Heart left ventricle (tissue), 16 donors: ENCODE data around the gene NRAP. TPM values are rescaled to one million over a fixed set of nuclear protein-coding genes. Genes with fewer than 3 reads are reported as not detected.

ENCODE experiments used
- ATAC-seq, 4 donors: fragments of 200-7000 bp; cut with Tn5 transposase; one replicate each; pipeline ENCODE4 v1.9.1; 2020 to 2022; ENCODE audit warnings: moderate library complexity in 4 of 4, mild to moderate bottlenecking in 3 of 4, moderate number of reproducible peaks in 1 of 4
- DNase-seq, 5 donors: peaks; one replicate each; pipeline ENCODE4 v3.0.0-alpha.2; 2020
- H3K27ac ChIP-seq, 12 donors: fragments of 200-600 bp; sonication (generic) in 4 of 12; one replicate each; pipeline versions ENCODE4 v1.5.0 to v1.8.0; 2016 to 2022; ENCODE audit warnings: mild to moderate bottlenecking in 2 of 12
- H3K27me3 ChIP-seq, 9 donors: fragments of 200-600 bp; sonication (generic) in 2 of 9; one replicate each; pipeline versions ENCODE4 v1.5.1 to v1.8.0; 2016 to 2022; ENCODE audit warnings: mild to moderate bottlenecking in 3 of 9
- H3K36me3 ChIP-seq, 9 donors: fragments of 200-600 bp; sonication (generic) in 2 of 9; one replicate each; pipeline versions ENCODE4 v1.5.0 to v1.8.0; 2018 to 2022; ENCODE audit warnings: mild to moderate bottlenecking in 2 of 9
- H3K4me1 ChIP-seq, 12 donors: fragments of 200-600 bp; sonication (generic) in 4 of 12; one replicate each; pipeline versions ENCODE4 v1.5.0 to v1.8.0; 2016 to 2022; ENCODE audit warnings: mild to moderate bottlenecking in 3 of 12
- H3K4me3 ChIP-seq, 12 donors: fragments of 200-600 bp; sonication (generic) in 4 of 12; one replicate each; pipeline versions ENCODE4 v1.5.0 to v1.8.0; 2017 to 2022; ENCODE audit warnings: mild to moderate bottlenecking in 9 of 12, moderate library complexity in 4 of 12
- H3K9me3 ChIP-seq, 12 donors: fragments of 200-600 bp; sonication (generic) in 4 of 12; one replicate each; pipeline versions ENCODE4 v1.5.0 to v1.8.0; 2016 to 2022; ENCODE audit warnings: mild to moderate bottlenecking in 1 of 12
- POLR2A ChIP-seq, 2 donors: fragments of 450-650 bp; IDR thresholded peaks; one replicate each; pipeline ENCODE4 v1.6.1; 2017; ENCODE audit warnings: antibody characterized with exemption in 2 of 2, mild to moderate bottlenecking in 2 of 2, moderate library complexity in 2 of 2
- WGBS, 4 donors: extraction: QIAGEN DNeasy Blood & Tissue Kit in 2 of 4; methylation state at CpG; one replicate each; pipeline versions ENCODE4 v1.1.5 to v1.1.7; 2013 to 2018; 5-methylcytosine and 5-hydroxymethylcytosine counted together
- intact Hi-C, 10 donors: fragments of 100-400 bp; cut with DNase I; formaldehyde crosslinking; loops; one replicate each; pipeline versions ENCODE4 v1.11.1 to v1.14.2; 2022
- polyA plus RNA-seq, 2 donors: library from polyadenylated mRNA; stranded (reverse); fragments of 200-250 nt; gene quantifications; one replicate each; pipeline ENCODE4 v1.2.3, GENCODE V29; 2013
- total RNA-seq, 9 donors: library from RNA; depleted of rRNA in 2 of 9; stranded (reverse); fragments of >200 nt in 2 of 9; fragmentation: NEBNext Ultra II Directional in 3 of 9; extraction: Animal tissue kit (Norgen Biotek cat#: 25700) in 3 of 9; gene quantifications; one replicate each; pipeline versions ENCODE4 v1.1.0 to v1.2.4, GENCODE V29; 2016 to 2023
- TF ChIP-seq, protein P1 (sequence below), 12 donors: fragments of 200-600 bp; sonication (generic) in 4 of 12; IDR thresholded peaks; one replicate each; pipeline versions ENCODE4 v1.5.0 to v1.8.0; 2018 to 2022; ENCODE audit warnings: antibody characterized with exemption in 12 of 12, mild to moderate bottlenecking in 5 of 12
- donor health status: ischemic (EF 13 %, LVEDD 7.1; RV severe dilation, severe dysfunction).
- donor health status: healthy with polysubstance abuse.
- donor health status: DM: no; HTN: yes; CAD: no.
- donor health status: DM: no; HTN: no; CAD: no.
- donor health status: ischemic (EF 25% LVEDD 6.9; RV normal size, moderate dysfunction).
- donor health status: ischemic (EF 25% LVEDD 5.7; RV mildly dilated, moderate dysfunction).
- donor health status: healthy.
- donor health status: DM: yes; HTN: yes; CAD: no.
- donor health status: ischemic (EF 35%, LVEDD 5.7; RV mildly dilated, moderate dysfunction).
- donor health status: nonischemic (EF 11% LVEDD 7.7; RV severe dilation, severe dysfunction).
- donor health status: DM: yes; HTN: yes; CAD: no.
- donor health status: PGD.
- donor health status: ischemic (EF 29% LVEDD 5.4; RV normal size, mild dysfunction).
- donor health status: nonischemic (EF 23%, LVEDD 6.1; RV moderate dilation, normal function).

Gene NRAP
- total and polyA plus RNA-seq, 11 donors: 278 to 2,789 (median 1,125) TPM

DNA sequence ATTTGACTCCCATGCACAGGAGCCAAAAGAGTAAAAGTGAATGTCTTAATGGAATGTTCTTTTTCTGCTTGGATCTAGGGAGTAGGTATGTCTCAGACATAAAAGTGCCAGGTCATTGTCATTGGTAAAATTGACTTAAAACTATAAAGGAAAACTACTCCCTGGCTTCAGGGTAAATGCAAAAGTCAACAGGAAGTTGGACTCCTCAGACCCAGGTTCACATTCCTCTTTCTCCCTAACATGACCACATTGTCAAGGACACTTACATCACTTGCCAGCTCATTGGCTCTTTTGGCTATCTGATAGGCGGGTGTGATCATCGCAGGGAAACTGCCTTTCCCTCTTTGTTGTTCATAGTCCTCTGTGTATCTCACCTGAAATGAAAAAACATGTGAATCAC is 13.7 kb downstream of the NRAP start:
- no peak overlapping the region for H3K4me3 ChIP-seq
- H3K4me1 ChIP-seq: peaks cover 0 to 70% (median 27%) of the 10 kb centered on the region in 12 donors
- ATAC-seq (no peak), DNase-seq (no peak)
- no peaks in the 10 kb centered on the region for H3K27me3 ChIP-seq
- intact Hi-C loops: no loop called here
- H3K9me3 ChIP-seq: no peaks in the 10 kb centered on the region
- peak overlapping the region in 6 of 12 donors; percentile 8 to 91 (median 55) for H3K27ac ChIP-seq
- TF ChIP-seq POLR2A (IDR thresholded peaks at IDR 0.05): no peak
- TF ChIP-seq, protein P1, sequence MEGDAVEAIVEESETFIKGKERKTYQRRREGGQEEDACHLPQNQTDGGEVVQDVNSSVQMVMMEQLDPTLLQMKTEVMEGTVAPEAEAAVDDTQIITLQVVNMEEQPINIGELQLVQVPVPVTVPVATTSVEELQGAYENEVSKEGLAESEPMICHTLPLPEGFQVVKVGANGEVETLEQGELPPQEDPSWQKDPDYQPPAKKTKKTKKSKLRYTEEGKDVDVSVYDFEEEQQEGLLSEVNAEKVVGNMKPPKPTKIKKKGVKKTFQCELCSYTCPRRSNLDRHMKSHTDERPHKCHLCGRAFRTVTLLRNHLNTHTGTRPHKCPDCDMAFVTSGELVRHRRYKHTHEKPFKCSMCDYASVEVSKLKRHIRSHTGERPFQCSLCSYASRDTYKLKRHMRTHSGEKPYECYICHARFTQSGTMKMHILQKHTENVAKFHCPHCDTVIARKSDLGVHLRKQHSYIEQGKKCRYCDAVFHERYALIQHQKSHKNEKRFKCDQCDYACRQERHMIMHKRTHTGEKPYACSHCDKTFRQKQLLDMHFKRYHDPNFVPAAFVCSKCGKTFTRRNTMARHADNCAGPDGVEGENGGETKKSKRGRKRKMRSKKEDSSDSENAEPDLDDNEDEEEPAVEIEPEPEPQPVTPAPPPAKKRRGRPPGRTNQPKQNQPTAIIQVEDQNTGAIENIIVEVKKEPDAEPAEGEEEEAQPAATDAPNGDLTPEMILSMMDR (IDR thresholded peaks at IDR 0.05): no peak
- 65 to 93% (median 82%) methylated on average over 2 of the region's 2 CpGs for whole genome bisulfite sequencing, 4 donors
- H3K36me3 ChIP-seq: peaks cover 0 to 83% (median 21%) of the 10 kb centered on the region in 9 donors

DNA sequence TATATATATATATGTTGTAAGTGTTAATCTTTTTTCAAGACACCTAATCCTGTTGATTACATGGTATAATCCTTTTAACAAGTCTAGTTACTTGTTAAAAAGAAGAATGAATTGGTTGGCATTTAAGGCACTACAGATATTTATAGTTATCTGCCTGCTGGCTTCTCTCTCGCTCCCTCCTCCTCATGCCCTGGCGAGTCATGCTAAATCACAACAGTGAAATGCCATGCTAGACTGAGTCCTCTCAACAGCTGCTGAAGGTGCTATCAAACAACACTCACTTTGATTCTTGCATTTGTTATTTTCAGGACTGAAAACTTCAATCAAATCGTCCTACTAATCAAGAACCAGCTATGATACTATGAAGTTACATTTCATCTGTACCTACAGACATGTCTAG is 15.4 kb downstream of the NRAP start:
- ATAC-seq: peak in 3 of 4 donors; percentile 65 to 78 (median 68)
- intact Hi-C loops: no loop called here
- Histone ChIP-seq H3K27ac (peak overlapping the region; percentile 18 to 91 (median 78)), H3K4me3 (no peak overlapping the region), H3K9me3 (no peaks in the 10 kb centered on the region), H3K4me1 (peaks cover 2 to 83% (median 33%) of the 10 kb centered on the region in 12 donors), H3K36me3 (peaks cover 0 to 76% (median 19%) of the 10 kb centered on the region in 9 donors), H3K27me3 (no peaks in the 10 kb centered on the region)
- WGBS, 4 donors: 24 to 36% (median 30%) methylated on average over 3 of the region's 3 CpGs
- TF ChIP-seq, protein P1 (IDR thresholded peaks at IDR 0.05): no peak
- no peak for TF ChIP-seq POLR2A (IDR thresholded peaks at IDR 0.05)
- DNase-seq: peak in 4 of 5 donors; percentile 38 to 64 (median 60)

GRCh38 chr10:113647812-113648211 is 16.0 kb downstream of the NRAP start:
- peaks cover 2 to 82% (median 35%) of the 10 kb centered on the region in 12 donors for H3K4me1 ChIP-seq

DNA sequence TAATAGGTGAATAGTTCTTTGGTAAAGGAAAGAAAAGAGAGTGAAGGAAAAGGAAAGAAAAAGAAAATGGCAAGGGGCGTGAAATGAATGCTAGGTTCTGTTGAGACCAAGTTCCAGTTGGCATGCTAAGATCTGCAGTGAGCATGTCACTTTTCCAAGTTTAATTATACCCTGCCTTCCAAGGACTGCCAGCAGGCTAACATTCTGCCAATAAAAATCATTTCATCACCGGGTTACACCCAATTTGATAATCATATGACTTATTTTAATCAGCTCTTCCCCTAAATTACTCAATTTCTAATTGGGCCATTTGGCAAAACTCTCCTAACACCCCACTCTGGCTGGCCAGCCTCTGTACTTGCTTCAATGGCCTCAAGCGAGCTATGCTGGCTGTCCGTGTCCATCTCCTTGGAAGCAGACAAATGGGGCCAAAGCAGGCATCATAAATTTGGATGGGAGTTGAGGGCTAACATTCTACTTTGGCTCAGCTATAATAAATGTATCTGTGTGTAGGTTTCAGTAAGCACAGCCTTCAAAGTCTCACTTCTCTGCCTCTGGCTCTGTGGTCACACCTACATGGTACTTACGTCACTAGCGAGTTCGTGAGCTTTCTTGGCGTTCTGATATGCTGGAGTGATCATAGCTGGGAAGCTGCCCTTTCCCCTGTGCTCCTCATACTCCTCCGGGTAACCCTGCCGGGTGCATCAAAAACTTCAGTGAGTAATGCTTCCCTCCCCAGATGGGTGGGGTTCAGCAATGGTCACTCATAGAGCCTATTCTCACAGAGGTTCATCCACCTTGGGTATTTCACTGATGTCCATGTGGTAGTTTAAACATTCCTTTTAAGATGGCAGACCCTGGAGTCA is 17.3 kb downstream of the NRAP start:
- Histone ChIP-seq H3K27me3 (no peaks in the 10 kb centered on the region), H3K36me3 (peaks cover 0 to 73% (median 13%) of the 10 kb centered on the region in 9 donors), H3K4me3 (no peak overlapping the region), H3K4me1 (peaks cover 3 to 91% (median 36%) of the 10 kb centered on the region in 12 donors), H3K9me3 (no peaks in the 10 kb centered on the region), H3K27ac (peak overlapping the region; percentile 42 to 91 (median 77))
- DNase-seq (peak in 3 of 5 donors; percentile 26 to 69 (median 54)), ATAC-seq (peak; percentile 47 to 76 (median 63))
- intact Hi-C loops: no loop called here
- TF ChIP-seq, protein P1 (IDR thresholded peaks at IDR 0.05): no peak
- TF ChIP-seq POLR2A (IDR thresholded peaks at IDR 0.05): no peak
- 37 to 59% (median 47%) methylated on average over 10 of the region's 10 CpGs for WGBS, 4 donors

More at GRCh38 chr10:113647812-113648211, 16.0 kb downstream of the NRAP start:
- no peak for DNase-seq
- Histone ChIP-seq H3K9me3 (no peaks in the 10 kb centered on the region), H3K27me3 (no peaks in the 10 kb centered on the region), H3K4me3 (no peak overlapping the region), H3K27ac (peak overlapping the region; percentile 23 to 91 (median 78)), H3K36me3 (peaks cover 0 to 76% (median 19%) of the 10 kb centered on the region in 9 donors)
- intact Hi-C loops: no loop called here
- WGBS, 4 donors: 34 to 44% (median 39%) methylated on average over 3 of the region's 3 CpGs
- TF ChIP-seq POLR2A (IDR thresholded peaks at IDR 0.05): no peak
- TF ChIP-seq, protein P1 (IDR thresholded peaks at IDR 0.05): no peak
- ATAC-seq: no peak
